CD1c-positive myeloid dendritic cell (primary cell): ENCODE measurements around the gene RELB.
"Not testable (repeated sequence)": the region's sequence is repeated elsewhere in the genome, so short reads cannot be mapped to it uniquely, and the experiment has no call there.

Experiments used
- DNase-seq: peaks from one replicate; pipeline ENCODE4 v3.0.0-alpha.2; 2016; ENCODE audit errors: extremely low spot score

The RELB gene

GRCh38 chr19:44986389-44986788 lies 14.9 kb upstream of the RELB start:
- no peak for DNase-seq

- DNase-seq, result peak; percentile 67
Observed at GRCh38 chr19:44987148-44987675, 14.1 kb upstream of the RELB start.

- no peak for DNase-seq
Observed at GRCh38 chr19:44988273-44988672, 13.0 kb upstream of the RELB start.

- peak; percentile 64 for DNase-seq
Observed at GRCh38 chr19:44988896-44989556, 12.2 kb upstream of the RELB start.

GRCh38 chr19:44990459-44990858 lies 10.8 kb upstream of the RELB start:
- DNase-seq, result no peak

GRCh38 chr19:44990966-44991365 lies 10.3 kb upstream of the RELB start:
- no peak for DNase-seq

- no peak for DNase-seq
Observed at GRCh38 chr19:44992336-44993163, 8.7 kb upstream of the RELB start.

- DNase-seq, result no peak
Observed at GRCh38 chr19:44993526-44993925, 7.7 kb upstream of the RELB start.

- no peak for DNase-seq
Observed at GRCh38 chr19:44993926-44994537, 7.2 kb upstream of the RELB start.

GRCh38 chr19:44998025-44998424 lies 3.2 kb upstream of the RELB start:
- DNase-seq, result no peak

GRCh38 chr19:44999131-44999925 lies 1.9 kb upstream of the RELB start:
- not testable (repeated sequence) for DNase-seq

GRCh38 chr19:45000665-45001064 lies 599 bp upstream of the RELB start:
- DNase-seq, result not testable (repeated sequence)

GRCh38 chr19:45003485-45003884 lies 2.2 kb downstream of the RELB start:
- DNase-seq, result no peak

GRCh38 chr19:45005787-45006186 lies 4.5 kb downstream of the RELB start:
- DNase-seq, result no peak

GRCh38 chr19:45008552-45008951 lies 7.3 kb downstream of the RELB start:
- no peak for DNase-seq

GRCh38 chr19:45009625-45010255 lies 8.5 kb downstream of the RELB start:
- DNase-seq, result no peak

GRCh38 chr19:45010306-45010705 lies 9.0 kb downstream of the RELB start:
- DNase-seq, result no peak

- DNase-seq, result no peak
Observed at GRCh38 chr19:45011959-45012358, 10.7 kb downstream of the RELB start.

- DNase-seq, result peak; percentile 76
Observed at GRCh38 chr19:45016388-45017314, 15.4 kb downstream of the RELB start.

- no peak for DNase-seq
Observed at GRCh38 chr19:45019187-45019586, 17.9 kb downstream of the RELB start.
